LoVo (cell line): ENCODE measurements around the gene LGALSL.
A peak's percentile ranks its signal among the peaks of the same experiment; 100 is the strongest.

Source experiments
- DNase-seq: peaks from one replicate; pipeline ENCODE4 v3.0.0-alpha.2; 2016; ENCODE audit warnings: low spot score

LGALSL gene

GRCh38 chr2:64471600-64471999 is 17.6 kb downstream of the LGALSL start:
- no peak for DNase-seq

GRCh38 chr2:64472881-64473280 is 18.9 kb downstream of the LGALSL start:
- no peak for DNase-seq

- DNase-seq, result no peak
Observed at GRCh38 chr2:64474121-64474571, 20.2 kb downstream of the LGALSL start.

GRCh38 chr2:64474636-64475035 is 20.7 kb downstream of the LGALSL start:
- no peak for DNase-seq

GRCh38 chr2:64477037-64477436 is 23.1 kb downstream of the LGALSL start:
- DNase-seq, result no peak

GRCh38 chr2:64477979-64478378 is 24.0 kb downstream of the LGALSL start:
- no peak for DNase-seq

GRCh38 chr2:64478502-64479230 is 24.7 kb downstream of the LGALSL start:
- DNase-seq, result no peak

GRCh38 chr2:64479259-64480117 is 25.5 kb downstream of the LGALSL start:
- DNase-seq, result no peak

- no peak for DNase-seq
Observed at GRCh38 chr2:64481665-64482064, 27.7 kb downstream of the LGALSL start.

GRCh38 chr2:64482243-64482642 is 28.3 kb downstream of the LGALSL start:
- DNase-seq, result no peak

GRCh38 chr2:64482765-64483504 is 29.0 kb downstream of the LGALSL start:
- no peak for DNase-seq

- DNase-seq, result no peak
Observed at GRCh38 chr2:64485331-64485730, 31.4 kb downstream of the LGALSL start.

GRCh38 chr2:64485961-64486360 is 32.0 kb downstream of the LGALSL start:
- no peak for DNase-seq

- no peak for DNase-seq
Observed at GRCh38 chr2:64487256-64488049, 33.5 kb downstream of the LGALSL start.

GRCh38 chr2:64488050-64488974 is 34.4 kb downstream of the LGALSL start:
- peak; percentile 67 for DNase-seq

GRCh38 chr2:64489081-64489751 is 35.3 kb downstream of the LGALSL start:
- no peak for DNase-seq

- no peak for DNase-seq
Observed at GRCh38 chr2:64491426-64491825, 37.5 kb downstream of the LGALSL start.

- no peak for DNase-seq
Observed at GRCh38 chr2:64492272-64492671, 38.3 kb downstream of the LGALSL start.

GRCh38 chr2:64492821-64493220 is 38.9 kb downstream of the LGALSL start:
- DNase-seq, result no peak

- DNase-seq, result no peak
Observed at GRCh38 chr2:64493788-64494187, 39.8 kb downstream of the LGALSL start.
